CD1c-positive myeloid dendritic cell (primary cell): ENCODE results near the gene MAPK9.

Experiments
- DNase-seq: peaks from one replicate; pipeline ENCODE4 v3.0.0-alpha.2; 2016; ENCODE audit errors: extremely low spot score

Gene MAPK9

DNA sequence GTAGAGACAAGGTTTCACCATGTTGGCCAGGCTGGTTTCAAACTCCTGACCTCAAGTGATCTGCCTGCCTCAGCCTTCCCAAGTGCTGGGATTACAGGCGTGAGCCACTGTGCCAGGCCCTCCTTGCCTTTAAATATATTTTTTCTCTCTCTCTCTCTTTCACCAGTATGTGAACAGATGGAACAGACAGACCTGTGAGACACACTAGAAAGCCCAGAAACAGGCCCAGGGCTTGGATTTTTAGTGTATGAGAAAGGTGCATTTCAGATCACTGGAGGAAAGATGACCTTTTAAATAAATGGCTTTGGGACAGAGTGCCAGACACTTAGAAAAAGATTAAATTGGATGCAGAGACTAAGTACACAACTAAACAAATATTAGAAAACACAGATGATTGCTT is 86.0 kb downstream of the MAPK9 start:
- DNase-seq = no peak

DNA sequence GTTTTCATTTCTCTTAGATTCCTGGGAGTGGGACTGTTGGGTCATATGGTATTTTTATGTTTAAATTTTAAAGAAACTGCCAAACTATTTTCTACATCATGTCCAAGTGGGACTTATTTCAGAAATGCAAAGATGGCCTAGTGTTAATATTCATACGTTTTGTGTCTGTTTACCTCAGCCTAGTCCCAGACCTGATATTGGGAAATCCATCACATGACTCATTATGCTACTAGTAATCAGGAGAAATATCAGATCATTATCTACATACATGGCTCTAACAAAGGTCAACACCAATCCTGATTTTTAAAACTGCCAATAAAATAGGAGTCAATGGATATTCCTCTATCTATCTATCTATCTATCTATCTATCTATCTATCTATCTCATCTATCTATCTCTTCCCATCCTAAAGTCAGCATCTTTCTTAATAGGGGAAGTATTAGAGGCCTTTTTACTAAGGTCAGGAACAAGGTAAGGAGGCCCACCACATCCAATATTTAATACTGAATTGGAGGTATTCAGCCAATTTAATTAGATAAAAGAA is 87.5 kb downstream of the MAPK9 start:
- no peak for DNase-seq

DNA sequence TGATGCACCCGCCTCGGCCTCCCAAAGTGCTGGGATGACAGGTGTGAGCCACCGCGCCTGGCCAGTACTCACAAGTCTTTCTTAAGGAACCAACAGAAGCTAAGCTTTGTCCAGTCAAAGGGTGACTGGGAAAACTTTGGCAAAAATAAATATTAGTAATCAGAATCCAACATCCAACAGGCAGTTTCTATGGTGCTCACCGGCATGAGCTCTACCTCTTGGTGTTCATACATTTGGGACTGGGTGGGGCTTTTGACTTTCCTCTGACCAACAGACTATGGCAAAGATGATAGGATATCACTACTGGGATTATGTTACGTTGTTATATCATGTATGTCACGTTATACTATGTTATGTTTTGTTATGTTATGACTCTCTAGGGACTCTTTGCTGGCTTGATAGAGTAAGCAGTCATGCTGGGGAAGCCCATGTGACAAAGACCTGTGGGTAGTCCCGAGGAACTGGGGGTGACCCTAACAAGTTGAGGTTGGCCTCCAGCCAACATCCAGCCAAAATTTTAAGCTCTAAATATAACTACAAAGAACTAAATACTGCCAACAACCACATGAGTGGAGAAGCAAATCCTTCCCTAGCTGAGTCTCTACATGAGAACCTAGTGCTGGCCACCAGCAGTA is 88.8 kb downstream of the MAPK9 start:
- no peak for DNase-seq

DNA sequence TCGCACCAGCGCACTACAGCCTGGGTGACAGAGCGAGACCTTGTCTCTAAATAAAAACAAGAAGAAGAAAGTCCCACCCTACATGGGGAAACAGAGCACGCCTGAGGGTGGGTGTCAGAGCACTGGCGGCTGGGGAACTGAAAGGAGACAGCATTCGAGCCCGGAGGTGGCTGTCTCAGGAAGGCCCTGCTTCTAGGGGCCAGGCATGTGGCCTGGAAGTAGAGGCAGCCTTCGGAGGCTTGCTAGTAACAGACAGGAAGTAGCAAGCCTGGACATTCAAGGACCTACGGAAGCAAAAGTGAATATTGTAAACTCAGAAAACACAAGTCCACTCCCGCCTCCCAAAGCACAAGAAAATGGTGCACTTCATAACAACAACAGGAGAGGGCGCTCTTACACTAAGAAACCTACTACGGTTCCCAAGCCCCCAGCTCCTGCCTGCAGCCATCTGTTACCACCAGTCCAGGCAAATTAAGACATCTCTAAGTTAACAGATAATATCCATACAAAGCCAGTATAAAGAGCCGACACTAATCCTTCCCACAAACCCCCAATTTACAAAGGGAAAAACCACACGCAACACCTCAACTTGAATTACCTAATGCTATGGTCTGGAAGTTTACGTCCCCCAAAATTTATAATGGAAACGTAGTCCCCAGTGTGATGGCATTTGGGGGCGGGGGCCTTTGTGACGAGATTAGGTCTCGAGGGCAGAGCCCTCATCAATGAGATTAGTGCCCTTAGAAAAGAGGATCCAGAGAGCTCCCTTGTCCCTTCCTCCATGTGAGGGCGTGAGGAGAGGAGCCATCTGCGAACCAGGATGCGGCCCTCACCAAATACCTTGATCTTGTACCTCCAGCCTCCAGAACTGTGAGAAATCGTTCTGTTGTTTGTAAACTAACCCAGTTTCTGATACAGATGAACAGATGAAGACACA is 90.6 kb downstream of the MAPK9 start:
- DNase-seq = peak; percentile 30

DNA sequence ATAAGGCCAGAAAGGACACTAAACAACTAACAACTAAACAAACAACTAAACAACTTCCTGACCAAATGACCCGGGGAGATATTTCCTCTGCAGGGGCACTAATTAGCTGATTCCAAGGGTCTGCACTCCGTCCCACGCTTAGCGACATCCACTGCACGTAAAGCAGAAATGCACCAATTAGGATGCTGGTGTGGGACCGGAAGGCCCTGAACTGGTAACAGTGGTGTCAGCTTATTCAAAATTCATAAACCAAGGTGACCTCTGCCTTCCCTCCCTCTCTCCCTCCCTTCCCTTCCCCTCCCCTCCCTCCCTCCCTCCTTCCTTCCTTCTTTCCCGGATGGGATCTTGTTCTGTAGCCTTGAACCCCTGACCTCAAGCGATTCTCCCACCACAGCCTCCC is 92.5 kb downstream of the MAPK9 start:
- no peak for DNase-seq

DNA sequence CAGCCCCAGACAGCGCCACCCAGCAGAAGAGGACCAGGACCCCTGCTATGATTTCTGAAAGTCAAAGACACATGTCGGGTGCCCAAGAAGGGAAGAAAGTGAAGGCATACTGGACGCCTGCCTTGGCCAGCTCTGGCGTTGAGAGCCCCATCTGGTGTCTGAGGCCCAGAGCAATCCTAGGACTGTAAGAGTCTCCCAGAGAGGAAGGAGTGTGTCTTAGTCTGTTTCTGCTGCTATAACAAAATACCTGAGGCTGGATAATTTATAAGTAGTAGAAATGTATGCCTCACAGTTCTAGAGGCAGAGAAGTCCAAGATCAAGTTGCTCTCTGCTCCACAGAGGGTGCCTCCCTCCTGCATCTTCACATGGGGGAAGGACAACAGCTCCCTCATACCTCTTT is 93.7 kb downstream of the MAPK9 start:
- DNase-seq = no peak

DNA sequence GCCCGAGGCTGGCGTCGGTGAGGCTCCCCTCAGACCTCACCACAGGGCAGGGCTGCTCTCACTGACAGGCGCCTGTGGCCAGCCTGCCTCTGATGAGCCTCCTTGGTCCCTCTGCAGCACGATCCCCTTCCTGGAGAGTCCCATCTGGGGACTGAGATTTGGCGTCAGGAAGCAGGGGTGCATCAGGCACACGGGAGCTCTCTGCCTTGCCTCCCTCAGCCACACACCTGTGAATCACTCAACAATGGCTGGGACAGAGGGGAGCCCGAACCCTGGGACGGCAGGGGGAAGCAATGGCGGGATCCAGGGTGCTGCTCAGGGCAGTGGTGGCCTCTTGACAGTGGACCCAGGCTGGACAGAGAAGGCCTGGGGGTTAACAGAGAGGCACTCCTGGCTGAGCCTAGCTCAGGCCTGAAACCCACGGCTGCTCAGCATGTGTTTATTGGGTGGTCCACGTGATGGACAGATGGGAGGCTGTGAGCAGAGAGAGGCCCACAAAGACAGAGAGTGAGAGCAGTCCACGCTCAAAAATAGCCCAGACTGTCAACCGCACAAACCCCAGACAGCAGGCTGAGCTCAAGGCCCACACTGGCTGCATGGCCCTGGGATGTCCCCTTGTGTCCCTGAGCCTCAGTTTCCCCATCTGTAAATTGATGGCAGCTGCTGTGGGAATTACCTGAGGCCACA is 94.7 kb downstream of the MAPK9 start:
- DNase-seq = no peak

DNA sequence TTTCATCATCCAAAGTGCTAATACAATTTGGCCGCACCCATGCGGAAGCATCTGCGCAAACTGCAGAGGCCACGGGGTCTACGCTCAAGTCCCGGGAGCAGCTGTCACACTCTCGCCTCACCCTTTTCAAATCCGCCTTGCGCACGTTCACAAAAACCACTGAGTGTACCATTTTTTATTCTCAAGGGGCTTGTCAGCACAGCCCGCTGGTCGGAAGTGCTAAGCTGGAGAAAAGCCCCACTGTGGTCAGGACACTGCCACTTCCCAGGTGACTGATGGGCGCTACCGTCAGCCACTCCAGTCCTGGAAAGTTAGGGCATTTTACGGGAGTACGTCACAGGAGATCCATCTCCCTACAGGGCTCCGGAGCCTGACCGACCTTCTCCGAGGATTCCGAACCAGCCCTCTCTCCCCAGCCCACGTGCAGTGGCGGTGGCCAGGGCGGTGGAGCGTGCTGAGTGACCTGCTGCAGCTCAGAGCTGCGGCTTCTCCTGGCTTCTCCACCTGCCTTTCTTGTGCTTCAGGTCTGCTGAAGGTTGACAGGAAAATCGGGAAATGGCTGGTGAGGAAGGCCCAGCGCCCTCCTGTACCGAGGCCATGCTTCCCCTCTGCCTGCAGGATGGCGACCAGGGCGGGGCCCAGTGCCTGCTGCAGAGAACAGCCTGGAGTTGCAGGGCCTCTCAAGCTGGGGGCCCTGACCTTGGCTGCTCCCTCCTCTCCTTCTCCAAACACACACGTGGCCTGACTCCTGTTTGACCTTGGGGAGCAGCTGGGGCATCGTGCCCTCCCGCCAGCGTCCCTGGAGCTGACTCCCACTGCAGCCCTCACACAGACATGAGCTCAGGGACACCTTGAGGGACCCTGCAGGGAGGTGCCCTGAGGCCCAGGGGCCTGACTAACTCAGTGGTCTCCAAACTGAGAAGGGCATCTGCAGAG is 97.2 kb downstream of the MAPK9 start:
- no peak for DNase-seq

DNA sequence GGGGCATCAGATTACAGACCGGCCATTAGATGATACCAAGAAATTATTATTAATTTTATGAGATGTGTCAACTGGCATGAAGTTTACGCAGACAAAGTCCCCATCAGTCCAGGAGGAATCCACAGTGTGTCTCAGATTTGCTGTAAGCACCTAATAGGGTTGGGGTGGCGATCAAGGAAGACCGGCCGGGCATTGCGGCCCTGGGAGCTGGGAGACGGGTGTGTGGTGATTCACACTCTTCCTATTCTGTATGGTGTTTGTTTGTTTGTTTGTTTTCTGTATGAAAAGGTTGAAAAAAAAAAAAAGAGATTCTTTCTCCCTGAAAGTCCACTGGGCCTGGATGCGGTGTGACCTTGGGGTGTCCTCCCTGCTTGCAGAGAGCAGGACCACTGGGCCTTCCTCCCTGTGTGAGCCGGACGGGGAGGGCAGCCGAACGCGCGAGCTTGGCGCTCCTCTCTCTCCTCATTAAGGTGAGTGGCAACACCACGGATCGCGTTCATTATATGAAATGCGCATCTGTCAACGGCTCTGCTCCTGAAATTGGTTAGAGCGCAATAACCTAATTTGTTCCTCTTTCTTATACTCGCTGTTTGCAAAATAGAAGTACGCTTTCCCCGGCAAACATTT is 98.0 kb downstream of the MAPK9 start:
- DNase-seq = no peak

DNA sequence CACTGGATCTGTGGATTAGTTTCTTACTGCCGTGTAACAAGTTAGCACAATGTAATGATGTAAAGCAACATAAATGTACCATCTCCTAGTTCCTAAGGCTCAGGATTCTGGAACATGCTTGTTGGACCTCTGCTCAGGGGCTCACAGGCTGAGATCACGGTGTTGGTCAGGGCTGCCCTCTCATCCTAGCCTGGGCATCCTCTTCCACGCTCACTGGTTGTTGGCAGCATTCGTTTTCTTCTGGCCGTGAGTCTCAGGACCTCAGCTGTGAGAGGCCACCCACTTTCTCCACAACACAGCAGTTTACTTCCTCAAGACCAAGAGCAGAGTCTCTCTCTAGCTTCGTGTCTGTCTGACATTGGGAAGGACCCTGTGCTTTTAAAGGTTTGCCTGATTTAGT is 100.2 kb downstream of the MAPK9 start:
- no peak for DNase-seq

DNA sequence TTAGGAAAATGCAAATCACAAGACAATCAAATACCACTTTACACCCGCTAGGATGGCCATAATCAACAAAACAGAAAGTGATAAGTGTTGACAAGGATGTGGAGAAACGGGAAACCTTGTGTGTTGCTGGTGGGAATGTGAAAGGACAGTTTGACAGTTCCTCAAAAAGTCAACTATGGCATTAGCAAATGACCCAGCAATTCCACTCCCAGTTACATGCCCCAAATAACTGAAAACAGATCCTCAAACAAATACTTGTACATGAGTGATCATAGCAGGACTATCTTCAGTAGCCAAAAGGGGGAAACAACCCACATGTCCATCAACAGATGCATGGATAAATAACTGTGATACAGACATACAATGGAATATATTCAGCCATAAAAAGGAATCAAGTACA is 104.1 kb downstream of the MAPK9 start:
- no peak for DNase-seq
